IMR-90 (cell line): ENCODE results near the gene USP28. TPM values are rescaled to one million over a fixed set of nuclear protein-coding genes. Genes with fewer than 3 reads are reported as not detected.

ENCODE experiments used
- ATAC-seq: fragments of 200-7000 bp; cut with Tn5 transposase; 2 replicates; pipeline ENCODE4 v1.9.1; 2020; ENCODE audit warnings: low read depth, mild to moderate bottlenecking, moderate library complexity
- BruUV-seq: library from RNA; stranded (reverse); fragments of 400-500 nt; replicated peaks from 2 replicates; lab custom pipeline; 2021; lab: Mats Ljungman, UMichigan
- CTCF ChIA-PET: fragments of 300-600 bp; formaldehyde crosslinking; extraction: SDS; loops from one replicate; lab custom pipeline; 2021; ENCODE audit warnings: antibody characterized with exemption; lab: Yijun Ruan, JAX
- POLR2A ChIA-PET: fragments of 300-600 bp; sonication (Branson Sonifier 250); formaldehyde crosslinking; loops from one replicate; lab custom pipeline; 2022; ENCODE audit warnings: antibody characterized with exemption; ENCODE audit not compliant: unreplicated experiment; lab: Charles Lee
- DNase-seq: peaks from one replicate; pipeline ENCODE4 v3.0.0; 2013
- H2AFZ ChIP-seq: replicated peaks from 2 replicates; pipeline ENCODE3; 2013; ENCODE audit warnings: low read length, mild to moderate bottlenecking; ENCODE audit not compliant: poor library complexity
- H2AK5ac ChIP-seq: 2 replicates; pipeline ENCODE4 v1.6.1; 2013; ENCODE audit warnings: low read depth, low read length, inconsistent platforms
- H2AK9ac ChIP-seq: replicated peaks from 2 replicates; pipeline ENCODE3; 2013; ENCODE audit warnings: mild to moderate bottlenecking, low read depth, low read length, moderate library complexity; ENCODE audit not compliant: poor library complexity
- H2BK120ac ChIP-seq: 2 replicates; pipeline ENCODE4 v1.6.1; 2013; ENCODE audit warnings: low read depth, low read length, inconsistent platforms
- H2BK15ac ChIP-seq: 3 replicates; pipeline ENCODE4 v1.6.1; 2013; ENCODE audit warnings: low read depth, low read length, inconsistent platforms
- H2BK20ac ChIP-seq: 2 replicates; pipeline ENCODE4 v1.6.1; 2013; ENCODE audit warnings: low read depth, mild to moderate bottlenecking, inconsistent platforms, low read length, moderate library complexity
- H2BK5ac ChIP-seq: 2 replicates; pipeline ENCODE4 v1.6.1; 2013; ENCODE audit warnings: mild to moderate bottlenecking, low read depth, low read length, inconsistent platforms; ENCODE audit not compliant: poor library complexity, severe bottlenecking
- H3K14ac ChIP-seq: replicated peaks from 2 replicates; pipeline ENCODE4 v1.6.1; 2013; ENCODE audit warnings: low read depth, low read length, inconsistent platforms
- H3K18ac ChIP-seq: 2 replicates; pipeline ENCODE4 v1.6.1; 2013; ENCODE audit warnings: low read depth, low read length, control low read depth
- H3K23ac ChIP-seq: 2 replicates; pipeline ENCODE4 v1.6.1; 2013; ENCODE audit warnings: low read depth, low read length, inconsistent platforms
- H3K27ac ChIP-seq: 2 replicates; pipeline ENCODE4 v1.5.1; 2013; ENCODE audit warnings: mild to moderate bottlenecking, control low read depth, low read length; ENCODE audit not compliant: insufficient read depth
- H3K27me3 ChIP-seq: 2 replicates; pipeline ENCODE4 v1.6.1; 2013; ENCODE audit warnings: low read length; ENCODE audit not compliant: control insufficient read depth, insufficient read depth
- H3K36me3 ChIP-seq: 2 replicates; pipeline ENCODE4 v1.6.1; 2013; ENCODE audit warnings: low read length, mixed read lengths; ENCODE audit not compliant: control insufficient read depth, insufficient read depth
- H3K4ac ChIP-seq: 2 replicates; pipeline ENCODE4 v1.6.1; 2013; ENCODE audit warnings: low read depth, low read length, inconsistent platforms
- H3K4me1 ChIP-seq: 2 replicates; pipeline ENCODE4 v1.6.1; 2013; ENCODE audit warnings: low read length, mixed read lengths; ENCODE audit not compliant: control insufficient read depth, insufficient read depth
- H3K4me2 ChIP-seq: 2 replicates; pipeline ENCODE4 v1.6.1; 2013; ENCODE audit warnings: low read depth, mild to moderate bottlenecking, control low read depth, low read length, moderate library complexity
- H3K4me3 ChIP-seq: 2 replicates; pipeline ENCODE4 v1.5.1; 2013; ENCODE audit warnings: low read depth, mild to moderate bottlenecking, control low read depth, low read length, moderate library complexity; ENCODE audit not compliant: insufficient read depth
- H3K56ac ChIP-seq: 2 replicates; pipeline ENCODE4 v1.6.1; 2013; ENCODE audit warnings: low read length, inconsistent platforms; ENCODE audit not compliant: insufficient read depth; ENCODE audit errors: extremely low read depth
- H3K79me1 ChIP-seq, 2 experiments: 2 replicates each; pipeline ENCODE4 v1.6.1; 2013; ENCODE audit warnings: low read length in 2 of 2, inconsistent platforms in 1 of 2, low read depth in 1 of 2
- H3K9ac ChIP-seq: 2 replicates; pipeline ENCODE4 v1.6.1; 2013; ENCODE audit warnings: low read depth, low read length, control low read depth
- H3K9me1 ChIP-seq: 2 replicates; pipeline ENCODE4 v1.6.1; 2013; ENCODE audit warnings: low read length, inconsistent platforms; ENCODE audit not compliant: insufficient read depth
- H3K9me3 ChIP-seq: 2 replicates; pipeline ENCODE4 v1.6.1; 2013; ENCODE audit warnings: low read length; ENCODE audit not compliant: control insufficient read depth, insufficient read depth
- H4K20me1 ChIP-seq: 2 replicates; pipeline ENCODE4 v1.6.1; 2013; ENCODE audit warnings: low read length, inconsistent platforms; ENCODE audit not compliant: insufficient read depth
- H4K5ac ChIP-seq: 2 replicates; pipeline ENCODE4 v1.6.1; 2013; ENCODE audit warnings: mild to moderate bottlenecking, low read depth, low read length, control low read depth
- H4K8ac ChIP-seq, 2 experiments: 2 replicates each; pipeline ENCODE4 v1.6.1; 2013; ENCODE audit warnings: low read depth in 2 of 2, low read length in 2 of 2, control low read depth in 1 of 2, inconsistent platforms in 1 of 2
- H4K91ac ChIP-seq: 2 replicates; pipeline ENCODE4 v1.6.1; 2013; ENCODE audit warnings: low read depth, low read length, inconsistent platforms; ENCODE audit not compliant: insufficient read depth
- BHLHE40 ChIP-seq: fragments of 150-350 bp; IDR thresholded peaks from 2 replicates; pipeline ENCODE4 v1.6.1; 2016; ENCODE audit warnings: mild to moderate bottlenecking, low read depth, low read length
- CEBPB ChIP-seq: IDR thresholded peaks from 2 replicates; pipeline ENCODE4 v1.6.1; 2012; ENCODE audit warnings: low read depth, low read length, improper control_type of control experiment
- CHD1 ChIP-seq: IDR thresholded peaks from 2 replicates; pipeline ENCODE4 v1.6.1; 2012; ENCODE audit warnings: low read depth, low read length, improper control_type of control experiment
- CTCF ChIP-seq: conservative IDR thresholded peaks from 2 replicates; pipeline ENCODE4 v1.5.1; 2012; ENCODE audit warnings: mild to moderate bottlenecking, low read depth, low read length, improper control_type of control experiment
- ELK1 ChIP-seq: fragments of 150-350 bp; IDR thresholded peaks from 2 replicates; pipeline ENCODE4 v1.6.1; 2016; ENCODE audit warnings: low read depth, mild to moderate bottlenecking, low read length, moderate library complexity, borderline replicate concordance
- FOS ChIP-seq: fragments of 150-350 bp; IDR thresholded peaks from 2 replicates; pipeline ENCODE4 v1.6.1; 2016; ENCODE audit warnings: low read depth, low read length
- MAFK ChIP-seq: IDR thresholded peaks from 2 replicates; pipeline ENCODE4 v1.6.1; 2012; ENCODE audit warnings: low read depth, low read length, improper control_type of control experiment
- MAZ ChIP-seq: IDR thresholded peaks from 2 replicates; pipeline ENCODE4 v1.6.1; 2012; ENCODE audit warnings: low read depth, mild to moderate bottlenecking, low read length, improper control_type of control experiment, moderate library complexity, borderline replicate concordance
- MXI1 ChIP-seq: IDR thresholded peaks from 2 replicates; pipeline ENCODE4 v1.6.1; 2012; ENCODE audit warnings: low read depth, mild to moderate bottlenecking, low read length, moderate library complexity, borderline replicate concordance
- NFE2L2 ChIP-seq: fragments of 150-350 bp; IDR thresholded peaks from 2 replicates; pipeline ENCODE4 v1.6.1; 2016; ENCODE audit warnings: low read depth, mild to moderate bottlenecking, low read length
- POLR2A ChIP-seq: IDR thresholded peaks from 2 replicates; pipeline ENCODE4 v1.6.1; 2012; ENCODE audit warnings: mild to moderate bottlenecking, low read depth, low read length
- RAD21 ChIP-seq: IDR thresholded peaks from 2 replicates; pipeline ENCODE4 v1.6.1; 2012; ENCODE audit warnings: low read length, improper control_type of control experiment
- RCOR1 ChIP-seq: IDR thresholded peaks from 2 replicates; pipeline ENCODE4 v1.6.1; 2012; ENCODE audit warnings: mild to moderate bottlenecking, low read length, improper control_type of control experiment; ENCODE audit not compliant: insufficient replicate concordance
- RFX5 ChIP-seq: IDR thresholded peaks from 2 replicates; pipeline ENCODE4 v1.8.0; 2012; ENCODE audit warnings: low read depth, mild to moderate bottlenecking, low read length, moderate library complexity
- SMC3 ChIP-seq: fragments of 150-350 bp; IDR thresholded peaks from 2 replicates; pipeline ENCODE4 v1.6.1; 2016; ENCODE audit warnings: low read depth, mild to moderate bottlenecking, antibody characterized with exemption, low read length, moderate library complexity
- dilution Hi-C: fragments of 300-500 bp; cut with HindIII; formaldehyde crosslinking; loops from one replicate; pipeline ENCODE4 v1.14.3; 2018; ENCODE audit warnings: low sequenced_read_pairs; ENCODE audit not compliant: unreplicated experiment
- in situ Hi-C: fragments of 300-500 bp; cut with MboI; formaldehyde crosslinking; loops from 3 replicates; pipeline ENCODE4 v1.14.3; 2019; ENCODE audit warnings: low sequenced_read_pairs, inconsistent platforms, mixed read lengths
- intact Hi-C: fragments of 100-400 bp; cut with micrococcal nuclease; formaldehyde crosslinking; loops from 2 replicates; pipeline ENCODE4 v1.10.0; 2022
- polyA plus RNA-seq, 3 experiments: library from polyadenylated mRNA; depleted of rRNA; stranded (reverse); fragments of >200 nt; gene quantifications; 2 replicates each; pipeline ENCODE4 v1.2.3, GENCODE V29; 2012; ENCODE audit warnings: low replicate concordance in 1 of 3
- total RNA-seq: library from RNA; depleted of rRNA; stranded (reverse); fragments of >200 nt; gene quantifications from 2 replicates; pipeline ENCODE4 v1.2.3, GENCODE V29; 2012
- TF ChIP-seq, protein P1 (sequence below): fragments of 150-350 bp; IDR thresholded peaks from 2 replicates; pipeline ENCODE4 v1.6.1; 2017; ENCODE audit warnings: mild to moderate bottlenecking, antibody characterized with exemption, low read length, low read depth

Gene USP28
- total and polyA plus RNA-seq, 2 of the 4 experiments (the other 2 are of a cell fraction) = 17.0 to 36.0 TPM

GRCh38 chr11:113847580-113847979 lies 27.8 kb downstream of the USP28 start:
- POLR2A ChIA-PET = no interaction called here
- Histone ChIP-seq H3K56ac (no peak overlapping the region), H2BK15ac (no peak overlapping the region), H4K91ac (no peak overlapping the region), H3K9me1 (no peaks in the 10 kb centered on the region), H2BK5ac (no peak overlapping the region), H4K20me1 (no peaks in the 10 kb centered on the region), H3K4me3 (no peak overlapping the region), H2BK120ac (no peak overlapping the region), H3K4me1 (no peaks in the 10 kb centered on the region), H2AK9ac (no peak overlapping the region), H4K8ac (no peak overlapping the region), H3K79me1 (no peaks in the 10 kb centered on the region), H3K9me3 (no peaks in the 10 kb centered on the region), H3K4ac (no peak overlapping the region), H3K18ac (no peak overlapping the region), H4K5ac (no peak overlapping the region), H3K23ac (no peak overlapping the region), H3K14ac (no peak overlapping the region), H3K27ac (no peak overlapping the region), H2AFZ (no peak overlapping the region), H3K27me3 (no peaks in the 10 kb centered on the region), H3K4me2 (no peak overlapping the region), H3K36me3 (peaks cover 11% of the 10 kb centered on the region), H2AK5ac (no peak overlapping the region), H3K9ac (no peak overlapping the region), H2BK20ac (no peak overlapping the region)
- TF ChIP-seq MXI1 (no peak), RCOR1 (no peak), SMC3 (no peak), CEBPB (no peak), CHD1 (no peak), FOS (no peak), RAD21 (no peak), MAFK (no peak), MAZ (no peak), RFX5 (no peak), NFE2L2 (no peak), ELK1 (no peak), BHLHE40 (no peak), POLR2A (no peak), CTCF (no peak)
- TF ChIP-seq, protein P1, sequence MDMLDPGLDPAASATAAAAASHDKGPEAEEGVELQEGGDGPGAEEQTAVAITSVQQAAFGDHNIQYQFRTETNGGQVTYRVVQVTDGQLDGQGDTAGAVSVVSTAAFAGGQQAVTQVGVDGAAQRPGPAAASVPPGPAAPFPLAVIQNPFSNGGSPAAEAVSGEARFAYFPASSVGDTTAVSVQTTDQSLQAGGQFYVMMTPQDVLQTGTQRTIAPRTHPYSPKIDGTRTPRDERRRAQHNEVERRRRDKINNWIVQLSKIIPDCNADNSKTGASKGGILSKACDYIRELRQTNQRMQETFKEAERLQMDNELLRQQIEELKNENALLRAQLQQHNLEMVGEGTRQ = no peak
- in situ Hi-C loops = no loop called here
- CTCF ChIA-PET = no interaction called here
- no TSS peak for BruUV-seq
- no peak for DNase-seq
- intact Hi-C loops = no loop called here
- dilution Hi-C loops = no loop called here
- no peak for ATAC-seq
